HG03103 (cell line): ENCODE results near the gene GPR25.

Experiments
- ATAC-seq: cut with Tn5 transposase; IDR thresholded peaks from one replicate; pipeline ENCODE4 v1.9.1; 2021; ENCODE audit warnings: low read depth; ENCODE audit not compliant: unreplicated experiment

GPR25 gene, protein sequence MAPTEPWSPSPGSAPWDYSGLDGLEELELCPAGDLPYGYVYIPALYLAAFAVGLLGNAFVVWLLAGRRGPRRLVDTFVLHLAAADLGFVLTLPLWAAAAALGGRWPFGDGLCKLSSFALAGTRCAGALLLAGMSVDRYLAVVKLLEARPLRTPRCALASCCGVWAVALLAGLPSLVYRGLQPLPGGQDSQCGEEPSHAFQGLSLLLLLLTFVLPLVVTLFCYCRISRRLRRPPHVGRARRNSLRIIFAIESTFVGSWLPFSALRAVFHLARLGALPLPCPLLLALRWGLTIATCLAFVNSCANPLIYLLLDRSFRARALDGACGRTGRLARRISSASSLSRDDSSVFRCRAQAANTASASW

DNA sequence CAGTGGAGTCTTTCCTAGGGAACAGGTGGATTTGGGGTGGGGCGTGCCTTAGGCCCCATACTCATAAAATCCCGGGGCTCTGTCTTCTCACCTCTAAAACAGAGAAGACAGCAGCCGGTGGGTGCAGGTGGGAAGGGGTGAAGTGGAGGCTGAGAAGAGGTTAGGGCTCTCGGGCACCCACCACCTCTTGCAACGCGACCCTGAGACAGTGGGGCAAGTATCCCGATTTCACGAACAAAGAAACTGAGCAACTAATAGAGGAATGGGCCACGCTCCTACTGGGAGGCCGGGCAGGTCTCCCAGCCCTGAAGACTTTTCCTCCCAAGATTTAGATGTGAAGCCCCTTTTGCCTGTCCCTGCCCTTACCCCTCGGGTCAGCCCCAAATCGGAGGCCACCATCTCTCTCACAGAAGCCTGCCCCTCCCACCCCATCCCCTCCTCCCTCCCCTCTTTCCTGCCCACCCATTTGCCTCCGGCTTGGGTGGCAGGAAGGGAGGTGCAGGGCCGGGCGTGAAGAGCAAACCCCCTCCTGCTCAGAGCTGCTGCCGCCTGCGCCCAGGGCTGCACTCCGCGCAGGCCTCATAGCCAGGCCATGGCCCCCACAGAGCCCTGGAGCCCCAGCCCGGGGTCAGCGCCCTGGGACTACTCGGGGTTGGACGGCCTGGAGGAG lies at the start of gene GPR25:
Gene GPR25 (plus strand): TSS at position 536 of the 670 bp plus-strand sequence. CDS start 57 bp downstream, at position 593.
- no peak for ATAC-seq

DNA sequence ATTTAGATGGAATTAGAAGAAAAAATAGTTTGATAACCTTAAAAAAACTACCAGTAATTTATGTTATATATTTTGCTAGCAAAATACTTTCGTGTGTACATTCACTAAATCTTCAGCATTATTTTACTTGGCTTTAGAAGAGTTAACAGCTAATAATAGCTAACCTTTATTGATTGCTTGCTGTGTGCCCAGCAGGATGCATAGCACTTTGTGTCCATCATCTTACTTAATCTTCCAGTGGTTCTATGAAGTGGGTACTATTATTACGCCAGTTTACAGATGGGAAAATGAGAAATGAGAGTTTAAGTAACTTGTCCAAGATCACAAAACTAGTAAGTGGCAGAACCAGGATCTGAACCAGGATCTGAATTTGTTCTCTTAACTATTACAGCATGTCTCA lies 41.7 kb upstream of the GPR25 start:
- ATAC-seq: no peak

DNA sequence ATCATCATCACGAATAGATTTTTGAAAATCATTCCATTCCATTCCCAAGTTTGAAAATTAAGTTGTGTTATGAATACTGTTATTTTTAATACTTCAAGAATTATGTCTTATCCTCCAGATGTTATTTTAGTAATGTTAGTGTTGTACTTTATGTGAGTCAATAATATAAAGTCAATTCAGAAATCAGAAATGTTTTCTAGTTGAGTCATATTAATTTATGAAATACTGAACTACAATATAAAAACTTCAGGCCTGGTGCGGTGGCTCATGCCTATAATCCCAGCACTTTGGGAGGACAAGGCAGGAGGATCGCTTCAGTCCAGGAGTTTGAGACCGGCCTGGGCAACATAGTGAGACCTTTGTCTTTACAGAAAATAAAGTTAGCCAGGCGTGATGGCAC lies 38.4 kb upstream of the GPR25 start:
- ATAC-seq: no peak

DNA sequence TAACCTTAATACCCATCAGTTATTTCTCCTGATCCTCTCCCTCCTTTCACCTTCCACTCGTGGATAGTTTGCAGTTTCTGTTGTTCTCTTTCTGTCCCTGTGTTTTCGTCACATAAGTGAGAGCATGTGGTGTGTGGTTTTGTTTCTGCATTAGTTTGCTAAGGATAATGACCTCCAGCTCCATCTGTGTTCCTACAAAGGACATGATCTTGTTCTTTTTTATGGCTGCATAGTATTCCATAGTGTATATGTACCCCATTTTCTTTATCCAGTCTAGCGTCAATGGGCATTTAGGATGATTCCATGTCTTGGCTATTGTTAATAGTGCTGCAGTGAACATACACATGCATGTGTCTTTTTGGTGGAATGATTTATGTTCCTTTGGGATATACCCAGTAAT lies 36.6 kb upstream of the GPR25 start:
- no peak for ATAC-seq

DNA sequence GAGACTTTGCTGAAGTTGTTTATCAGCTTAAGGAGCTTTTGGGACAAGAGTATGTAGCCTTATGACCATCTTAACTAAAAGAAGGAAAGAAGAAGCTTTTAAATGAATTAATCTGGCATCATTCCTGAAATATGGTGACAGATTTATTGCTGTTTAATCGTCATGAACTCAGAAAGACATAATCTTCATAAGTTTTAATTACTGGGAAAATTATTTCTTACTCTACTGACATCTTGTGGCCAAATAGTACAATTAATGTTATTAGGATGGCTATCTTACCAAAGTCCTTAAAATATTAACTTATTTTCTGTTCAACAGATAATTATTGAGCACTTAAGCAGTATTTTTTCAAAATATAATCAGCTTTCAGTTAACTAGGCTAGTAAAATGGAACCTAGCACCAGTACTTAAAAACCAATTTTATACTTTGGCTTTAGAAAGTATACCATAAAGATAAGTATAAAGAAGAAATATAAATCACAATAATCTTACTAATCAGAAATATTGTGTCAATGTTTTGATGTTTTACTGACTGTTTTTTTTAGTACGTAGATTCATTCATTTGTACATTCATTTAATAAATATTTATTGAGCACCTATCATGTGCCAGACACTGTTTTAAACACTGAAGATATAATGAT lies 34.7 kb upstream of the GPR25 start:
- ATAC-seq: no peak

DNA sequence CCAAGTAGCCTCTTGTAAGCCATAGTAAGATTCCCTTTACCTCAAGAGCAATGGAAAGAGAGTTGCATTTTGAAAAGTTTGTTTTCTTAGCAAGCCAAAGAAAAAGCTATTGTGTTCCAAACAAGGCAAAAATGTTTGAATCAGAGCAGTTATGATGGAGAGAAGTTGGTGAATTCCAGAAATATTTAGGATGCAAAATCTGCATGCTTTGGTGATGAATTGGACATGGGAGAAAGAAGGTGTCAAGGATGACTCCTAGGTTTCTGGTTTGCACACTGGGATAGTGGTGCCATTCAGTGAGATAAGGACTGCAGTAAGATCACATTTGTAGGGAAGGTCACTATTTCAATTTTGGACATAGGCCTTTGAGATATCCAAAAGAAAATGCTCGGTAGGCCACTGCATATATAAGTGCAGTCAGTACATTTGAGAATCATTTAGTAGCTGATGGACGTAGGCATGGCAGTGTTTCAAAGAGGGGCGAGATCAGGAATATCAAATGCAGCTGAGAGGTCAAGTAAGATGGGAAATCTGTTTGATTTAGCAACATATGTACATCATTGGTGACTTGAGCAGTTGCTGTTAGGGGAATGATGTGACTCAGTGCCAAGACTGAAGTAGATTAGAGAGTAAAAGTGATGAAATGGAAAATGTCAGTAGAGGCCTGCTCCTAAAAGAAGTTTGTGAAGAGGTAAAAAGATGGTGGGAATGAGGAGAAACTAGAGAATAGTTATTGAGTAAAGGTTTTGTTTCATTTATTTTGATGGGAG lies 33.9 kb upstream of the GPR25 start:
- ATAC-seq: no peak

DNA sequence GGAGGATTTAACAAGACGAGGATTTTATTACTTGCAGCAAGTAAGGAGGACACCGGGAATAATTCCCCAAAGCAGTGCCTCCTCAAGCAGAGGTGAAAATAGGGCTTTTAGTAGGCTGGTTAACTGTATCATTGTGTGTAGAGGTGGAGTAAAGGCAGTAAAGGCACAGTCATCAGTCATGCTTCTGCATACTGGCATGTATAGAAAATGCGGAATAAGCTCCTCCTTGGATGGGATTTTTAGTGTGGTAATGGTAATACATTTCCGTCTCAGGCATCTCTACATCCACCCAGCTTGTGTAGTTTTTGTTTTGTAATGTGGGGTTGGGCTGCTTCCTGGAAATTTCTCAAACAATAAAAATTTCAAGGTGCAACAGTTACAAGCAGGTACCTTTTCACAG lies 27.4 kb upstream of the GPR25 start:
- ATAC-seq: no peak

DNA sequence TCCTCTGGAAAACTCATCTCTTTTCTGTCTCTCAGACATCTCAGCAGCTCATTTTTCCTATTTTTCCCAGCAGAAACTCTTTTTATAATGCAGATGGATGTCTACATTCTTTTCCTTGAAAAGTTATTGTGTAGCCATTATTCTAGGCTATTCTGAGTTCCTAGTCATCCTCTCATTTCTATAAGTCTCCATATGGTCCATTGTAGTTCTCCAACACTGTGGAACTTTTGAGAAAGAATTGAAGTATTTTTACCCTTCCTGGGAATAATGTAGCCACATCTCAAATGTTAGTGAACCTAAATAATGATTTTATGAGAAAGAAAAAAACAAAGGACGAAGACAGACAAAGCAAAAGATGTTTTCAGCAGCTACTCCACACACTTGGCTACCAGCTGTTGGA lies 26.4 kb upstream of the GPR25 start:
- ATAC-seq: no peak

DNA sequence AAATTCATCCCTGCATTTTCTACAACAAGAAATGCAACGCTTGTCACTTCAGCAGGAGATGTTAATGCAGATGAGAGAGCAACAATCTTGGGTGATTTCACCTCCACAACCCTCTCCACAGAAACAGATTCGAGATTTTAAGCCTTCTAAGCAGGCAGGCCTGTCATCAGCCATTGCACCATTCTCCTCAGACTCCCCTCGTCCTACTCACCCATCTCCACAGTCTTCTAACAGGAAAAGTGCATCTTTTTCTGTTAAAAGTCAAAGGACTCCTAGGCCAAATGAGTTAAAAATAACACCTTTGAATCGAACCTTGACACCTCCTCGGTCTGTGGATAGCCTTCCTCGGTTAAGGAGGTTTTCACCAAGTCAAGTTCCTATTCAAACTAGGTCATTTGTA lies 23.4 kb upstream of the GPR25 start:
- no peak for ATAC-seq

DNA sequence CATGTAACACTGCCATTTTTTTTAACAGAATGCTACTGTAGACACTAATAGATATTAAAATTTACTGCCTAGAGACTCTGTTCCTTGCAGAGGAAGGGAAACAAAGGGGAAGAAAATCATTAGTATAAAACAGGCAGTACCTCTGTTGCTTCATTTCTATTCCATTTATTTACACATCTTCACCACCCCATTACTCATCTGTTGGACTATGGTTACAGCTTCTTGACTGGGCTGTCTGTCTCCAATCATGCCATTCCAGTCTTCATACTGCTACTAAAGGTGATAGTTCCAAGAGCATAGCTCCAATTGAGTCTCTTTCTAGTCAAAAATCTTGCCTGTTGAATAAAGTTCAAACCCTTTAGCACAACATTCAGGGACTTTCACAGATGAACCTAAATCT lies 22.2 kb upstream of the GPR25 start:
- no peak for ATAC-seq

DNA sequence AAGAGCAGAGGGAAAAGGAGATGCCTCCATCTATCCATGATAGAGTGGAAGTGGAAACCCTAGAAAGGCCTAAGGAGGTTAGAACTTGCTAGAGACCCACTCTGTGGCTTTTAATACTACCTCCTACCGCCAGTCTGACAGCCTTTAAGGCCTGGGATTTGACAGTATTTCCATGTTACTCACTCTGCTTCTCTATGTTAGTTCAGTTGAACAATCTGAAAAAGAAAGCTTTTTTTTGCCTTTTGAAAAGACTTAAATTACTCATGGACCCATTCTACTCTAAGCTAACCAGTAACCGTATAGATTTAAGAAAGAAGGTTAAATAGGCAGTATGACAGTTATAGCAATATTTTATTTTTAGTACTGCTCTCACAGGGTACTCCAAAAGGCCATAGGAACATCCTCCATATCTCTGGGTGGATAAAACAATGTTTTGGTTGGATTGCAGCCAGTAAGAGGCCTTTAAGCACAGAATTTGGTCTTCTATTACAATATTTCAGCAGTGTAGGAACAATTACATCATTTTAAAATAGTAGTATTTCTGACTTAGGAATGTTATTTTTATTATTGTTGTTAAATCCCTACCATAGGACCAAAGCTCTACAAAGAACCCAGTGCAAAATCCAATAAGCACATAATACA lies 15.9 kb upstream of the GPR25 start:
- ATAC-seq: no peak

DNA sequence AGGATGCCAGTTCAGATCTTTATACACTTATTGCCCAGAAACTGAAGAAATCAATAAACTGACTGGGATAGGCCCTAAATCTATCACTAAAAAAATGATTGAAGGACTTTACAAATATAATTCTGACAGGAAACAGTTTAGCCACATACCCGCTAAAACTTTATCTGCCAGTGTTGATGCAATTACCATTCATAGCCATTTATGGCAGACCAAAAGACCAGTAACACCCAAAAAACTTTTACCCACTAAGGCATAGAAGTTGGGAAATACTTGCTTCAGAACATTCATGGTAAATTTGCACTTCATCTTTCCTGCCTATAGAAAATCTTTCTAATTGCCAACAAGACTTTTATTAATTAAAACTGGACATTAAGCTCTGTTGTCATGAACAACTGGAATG lies 15.0 kb upstream of the GPR25 start:
- no peak for ATAC-seq

DNA sequence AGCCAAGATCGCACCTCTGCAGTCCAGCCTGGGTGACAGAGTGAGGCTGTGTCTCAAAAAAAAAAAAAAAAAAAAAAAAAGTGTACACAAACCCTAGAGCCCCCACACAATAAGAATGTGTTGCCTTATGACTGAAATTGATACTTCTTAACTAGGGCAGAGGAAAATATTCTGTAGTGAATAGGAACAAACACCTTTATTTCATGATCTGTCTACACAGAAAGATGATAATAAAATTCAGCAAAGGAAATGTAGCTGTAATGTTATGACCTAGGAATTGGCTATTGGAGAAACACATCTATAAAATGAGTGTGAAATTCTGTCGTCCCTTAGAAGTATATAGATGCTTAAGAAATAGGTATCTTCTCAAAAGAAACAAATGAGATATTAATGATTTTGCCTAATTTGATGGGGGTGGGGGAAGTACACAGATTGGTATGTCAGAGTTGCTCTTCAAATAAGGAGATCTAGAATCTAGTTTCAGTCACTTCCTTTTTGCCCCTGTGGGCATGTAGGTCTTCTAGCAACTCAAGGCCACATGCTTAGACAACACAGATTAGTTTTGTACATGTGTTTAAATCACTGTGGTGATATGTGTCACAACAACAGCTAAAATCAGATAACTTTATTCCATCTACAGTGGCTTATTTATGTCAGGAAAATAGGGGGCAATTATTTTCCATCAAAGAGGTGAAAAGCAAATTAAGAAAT lies 10.7 kb upstream of the GPR25 start:
- no peak for ATAC-seq

DNA sequence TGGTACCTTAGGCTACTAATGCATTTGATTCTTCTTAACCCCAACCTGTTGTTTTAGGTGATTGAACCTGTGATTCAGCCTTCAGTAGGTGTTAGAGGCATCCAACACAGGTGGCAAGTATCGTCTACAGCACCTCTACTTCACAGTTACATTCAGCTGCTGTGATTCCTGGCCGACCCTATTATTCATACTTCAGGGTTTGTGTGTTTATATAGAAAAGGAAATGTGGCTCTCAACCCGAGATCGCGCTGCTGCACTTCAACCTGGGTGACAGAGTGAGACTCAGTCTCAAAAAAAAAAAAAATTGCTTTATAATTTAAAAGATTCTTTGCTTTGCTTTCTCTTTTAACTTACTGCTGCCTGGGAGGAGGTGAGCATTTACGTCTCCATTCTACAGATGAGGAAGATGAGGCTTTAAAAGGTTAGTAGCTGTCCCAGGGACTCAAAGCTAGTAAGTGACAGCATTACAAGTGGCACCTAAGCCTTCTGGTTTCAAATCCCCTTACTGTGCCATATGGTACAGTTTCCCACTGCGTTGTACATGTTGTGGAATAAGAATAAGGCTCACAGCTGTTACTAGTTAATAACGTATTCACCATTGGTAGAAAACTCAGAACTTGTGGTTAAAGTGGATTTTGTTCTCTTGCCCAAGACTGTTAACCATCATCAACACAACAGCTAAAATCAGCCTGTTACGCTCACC lies 9.9 kb upstream of the GPR25 start:
- no peak for ATAC-seq

DNA sequence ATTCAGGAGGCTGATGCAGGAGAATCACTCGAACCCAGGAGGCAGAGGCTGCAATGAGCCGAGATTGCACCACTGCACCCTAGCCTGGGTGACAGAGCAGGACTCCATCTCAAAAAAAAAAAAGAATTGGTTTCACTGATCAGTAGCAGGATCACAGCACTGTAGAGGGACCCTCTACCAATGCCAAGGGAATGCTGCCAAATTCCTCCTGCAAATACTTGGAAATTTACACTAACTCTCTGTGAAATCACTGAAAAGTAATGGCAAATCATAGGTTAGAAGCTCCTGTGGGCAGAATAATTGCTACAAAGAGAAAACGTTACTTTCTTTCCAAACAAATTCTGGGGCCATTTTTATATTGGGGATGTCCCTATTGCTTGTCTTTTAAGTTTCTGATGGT lies 6.7 kb upstream of the GPR25 start:
- no peak for ATAC-seq

DNA sequence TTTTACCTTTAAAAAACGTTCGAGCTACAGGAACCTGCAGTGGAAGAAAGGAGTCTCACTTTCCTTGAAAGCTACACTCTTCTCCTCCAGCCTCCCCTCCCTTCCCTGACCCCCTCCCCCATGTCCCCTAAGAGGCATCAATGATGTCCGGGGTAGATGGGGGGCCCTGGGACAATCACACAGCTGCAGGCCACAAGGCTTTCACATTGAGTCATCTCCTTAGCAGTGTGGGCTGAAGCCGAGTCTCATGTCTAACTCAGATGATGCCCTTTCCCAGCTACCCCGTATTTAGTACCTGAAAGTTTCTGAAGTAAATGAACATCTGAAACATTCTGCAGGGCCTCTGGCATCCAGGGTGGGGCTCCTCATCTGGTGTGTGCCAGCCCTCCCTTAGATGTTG lies 6.3 kb upstream of the GPR25 start:
- ATAC-seq: peak; percentile 78

DNA sequence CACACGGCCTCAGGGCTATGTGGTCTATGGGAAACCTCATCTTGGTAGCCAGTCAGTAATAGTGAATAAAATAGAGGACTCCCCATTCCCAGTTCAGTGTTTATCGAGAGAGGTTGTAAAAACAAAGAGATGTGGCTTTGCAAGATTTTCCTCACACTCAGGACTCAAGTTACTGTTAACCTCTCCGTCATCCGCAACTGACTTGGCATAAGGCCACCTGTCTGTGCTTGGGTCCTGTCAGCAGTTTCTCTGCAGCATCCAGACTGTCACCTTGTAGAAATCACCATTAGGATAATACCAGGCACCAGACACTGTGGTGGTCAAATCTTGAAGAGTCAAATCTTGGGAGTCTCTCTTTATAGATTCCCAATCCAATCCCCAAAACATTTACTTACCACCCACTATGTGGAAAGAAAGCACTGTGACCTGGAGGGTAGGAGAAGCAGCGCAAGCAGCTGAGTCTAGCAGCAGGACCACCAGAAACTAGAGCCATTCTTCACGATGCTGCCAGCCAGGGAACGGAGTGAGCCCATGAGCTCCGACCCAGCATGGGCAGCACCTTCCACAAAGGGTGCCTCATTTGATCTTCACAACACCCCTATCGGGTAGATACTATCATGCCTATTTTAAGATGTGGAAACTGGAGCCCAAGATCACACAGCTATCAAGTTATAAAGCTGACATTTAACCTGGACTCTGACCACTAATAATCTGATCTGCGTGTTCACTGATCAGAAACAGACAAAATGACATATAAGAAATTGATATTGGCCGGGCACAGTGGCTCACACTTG lies 5.6 kb upstream of the GPR25 start:
- no peak for ATAC-seq

DNA sequence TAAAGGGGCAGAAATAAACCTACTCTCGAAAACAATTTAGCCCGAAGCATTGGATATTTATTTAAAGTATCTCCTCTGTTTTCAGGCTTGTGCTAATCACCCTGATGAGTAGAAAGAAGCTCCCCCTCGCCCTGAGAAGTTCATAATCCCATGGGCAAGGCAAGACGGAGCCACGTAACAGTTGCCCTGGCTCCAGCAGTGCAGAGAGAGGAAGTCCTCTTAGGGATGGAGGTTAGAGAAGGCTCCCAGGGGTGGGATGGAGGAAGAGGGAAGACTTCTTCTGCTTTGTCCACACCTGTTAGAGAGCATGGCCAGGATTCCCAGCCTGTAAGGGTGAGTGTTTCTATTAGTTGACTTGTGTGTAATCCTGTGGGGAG lies 3.4 kb upstream of the GPR25 start:
- no peak for ATAC-seq
